ENCODE data around the gene FOXA2. TPM values are rescaled to one million over a fixed set of nuclear protein-coding genes. Genes with fewer than 3 reads are reported as not detected.
A peak's percentile ranks its signal among the peaks of the same experiment; 100 is the strongest.

Gene FOXA2
- total and polyA plus RNA-seq, 2 of the 13 experiments (the other 11 are each of a cell fraction or from before 2014, with no cell fraction given): 8.8 to 12.2 TPM

DNA sequence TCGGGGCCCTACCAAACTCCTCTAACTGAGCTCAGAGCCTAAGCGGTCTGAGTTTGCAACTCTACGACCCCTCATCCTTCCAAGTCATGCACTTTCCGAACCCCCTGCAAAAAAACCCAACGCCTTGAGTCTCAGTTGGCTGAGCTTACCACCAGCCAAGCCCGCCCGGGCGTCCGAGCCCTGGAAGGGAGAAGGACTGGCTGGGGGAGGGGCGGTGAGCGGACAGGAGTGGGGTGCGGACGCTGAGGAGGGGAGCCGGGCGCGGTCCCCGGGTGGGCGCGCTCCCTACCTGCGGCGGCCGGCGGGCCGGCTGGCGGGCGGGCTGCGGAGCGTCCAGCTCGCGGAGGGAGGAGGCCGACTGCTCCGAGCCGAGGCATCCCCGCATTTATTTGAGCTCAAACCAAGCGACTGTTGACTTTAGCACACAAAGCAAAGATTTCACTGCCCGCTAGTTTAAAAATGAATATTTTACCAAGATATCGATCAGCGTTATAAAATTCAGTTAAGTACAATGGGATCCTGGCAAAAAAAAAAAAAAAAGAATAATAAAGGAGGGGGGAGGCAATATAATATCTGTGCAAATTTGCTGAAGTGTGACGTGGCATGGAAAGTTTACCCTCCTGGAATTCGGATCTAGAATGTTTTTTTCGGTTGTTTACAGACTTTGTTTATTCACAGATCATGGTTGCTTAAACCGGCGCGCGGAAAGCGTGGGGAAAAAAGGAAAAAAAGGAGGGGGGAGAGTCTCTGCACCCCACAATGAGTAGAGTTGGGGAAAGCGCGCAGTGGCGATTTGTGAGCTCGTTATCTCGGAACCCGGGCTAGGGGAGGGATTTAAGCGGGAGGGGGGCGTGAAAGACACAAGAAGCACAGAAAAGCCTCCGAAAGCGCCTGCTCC lies 5.9 kb downstream of the FOXA2 start (continued):
- TF ChIP-seq ARID4A (CRISPR knock-in tag; IDR thresholded peaks at IDR 0.05; ENCODE audit: borderline replicate concordance) (peak; percentile 31; the same call in 1 of the 2 replicates), SOX6 (IDR thresholded peaks at IDR 0.05) (no peak), SOX6 (CRISPR knock-in tag; IDR thresholded peaks at IDR 0.05) (peak; percentile 94), ZNF317 (CRISPR knock-in tag; IDR thresholded peaks at IDR 0.05) (0 out of 2 replicates have a peak, but pooled peaks have one; percentile 59), ZNF720 (CRISPR knock-in tag; IDR thresholded peaks at IDR 0.05) (no peak), SATB2 (CRISPR knock-in tag; IDR thresholded peaks at IDR 0.05) (peak; percentile 86), ZNF530 (CRISPR knock-in tag; IDR thresholded peaks at IDR 0.05; ENCODE audit: low read depth) (no peak), NCOR1 (IDR thresholded peaks at IDR 0.05; ENCODE audit: borderline replicate concordance, low read length) (peak; percentile 76; the same call in 1 of the 2 replicates), ZNF441 (CRISPR knock-in tag; IDR thresholded peaks at IDR 0.05; ENCODE audit: borderline replicate concordance) (no peak), ARID5B (CRISPR knock-in tag; IDR thresholded peaks at IDR 0.05) (peak; percentile 59), YY1 (IDR thresholded peaks at IDR 0.05; ENCODE audit: insufficient read depth, insufficient replicate concordance, low read depth, low read length) (peak; percentile 52), IRF2 (CRISPR knock-in tag; IDR thresholded peaks at IDR 0.05) (no peak), MTERF4 (CRISPR knock-in tag; IDR thresholded peaks at IDR 0.05) (no peak), ZNF501 (CRISPR knock-in tag; IDR thresholded peaks at IDR 0.05) (peak; percentile 52; the same call in 1 of the 2 replicates), ZNF12 (CRISPR knock-in tag; IDR thresholded peaks at IDR 0.05) (peak; percentile 32; the same call in 1 of the 2 replicates)
- TF ChIP-seq, protein P1, sequence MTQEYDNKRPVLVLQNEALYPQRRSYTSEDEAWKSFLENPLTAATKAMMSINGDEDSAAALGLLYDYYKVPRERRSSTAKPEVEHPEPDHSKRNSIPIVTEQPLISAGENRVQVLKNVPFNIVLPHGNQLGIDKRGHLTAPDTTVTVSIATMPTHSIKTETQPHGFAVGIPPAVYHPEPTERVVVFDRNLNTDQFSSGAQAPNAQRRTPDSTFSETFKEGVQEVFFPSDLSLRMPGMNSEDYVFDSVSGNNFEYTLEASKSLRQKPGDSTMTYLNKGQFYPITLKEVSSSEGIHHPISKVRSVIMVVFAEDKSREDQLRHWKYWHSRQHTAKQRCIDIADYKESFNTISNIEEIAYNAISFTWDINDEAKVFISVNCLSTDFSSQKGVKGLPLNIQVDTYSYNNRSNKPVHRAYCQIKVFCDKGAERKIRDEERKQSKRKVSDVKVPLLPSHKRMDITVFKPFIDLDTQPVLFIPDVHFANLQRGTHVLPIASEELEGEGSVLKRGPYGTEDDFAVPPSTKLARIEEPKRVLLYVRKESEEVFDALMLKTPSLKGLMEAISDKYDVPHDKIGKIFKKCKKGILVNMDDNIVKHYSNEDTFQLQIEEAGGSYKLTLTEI (CRISPR knock-in tag; conservative IDR thresholded peaks at IDR 0.05): no peak
- TF ChIP-seq, protein P2, sequence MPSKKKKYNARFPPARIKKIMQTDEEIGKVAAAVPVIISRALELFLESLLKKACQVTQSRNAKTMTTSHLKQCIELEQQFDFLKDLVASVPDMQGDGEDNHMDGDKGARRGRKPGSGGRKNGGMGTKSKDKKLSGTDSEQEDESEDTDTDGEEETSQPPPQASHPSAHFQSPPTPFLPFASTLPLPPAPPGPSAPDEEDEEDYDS (CRISPR knock-in tag; IDR thresholded peaks at IDR 0.05): peak; percentile 96
